ENCODE measurements around the gene JAG2.

- no peak for TF ChIP-seq POLR2AphosphoS5 (IDR thresholded peaks at IDR 0.05; ENCODE audit: low read depth, low read length)
- TF ChIP-seq CTCF (IDR thresholded peaks at IDR 0.05 in 2 of 3, conservative IDR thresholded peaks at IDR 0.05 in 1 of 3; ENCODE audit: borderline replicate concordance in 1 of 3, insufficient read depth in 1 of 3, low read depth in 2 of 3, low read length in 2 of 3): no peak
- no peak for TF ChIP-seq RAD21 (IDR thresholded peaks at IDR 0.05; ENCODE audit: low read depth)
- TF ChIP-seq MAX (IDR thresholded peaks at IDR 0.05): no peak
- TF ChIP-seq TCF7L2 (IDR thresholded peaks at IDR 0.05; ENCODE audit: borderline replicate concordance, extremely low read depth, insufficient read depth, insufficient read length): no peak
- no peak for TF ChIP-seq POLR2A (IDR thresholded peaks at IDR 0.05; ENCODE audit: borderline replicate concordance, extremely low read depth, insufficient read depth, insufficient read length)
Observed at GRCh38 chr14:105152794-105153241, 15.8 kb downstream of the JAG2 start.
